ENCODE data around the gene SMC1B.
"Not testable (repeated sequence)": the region's sequence is repeated elsewhere in the genome, so short reads cannot be mapped to it uniquely, and the experiment has no call there.

Gene SMC1B

DNA sequence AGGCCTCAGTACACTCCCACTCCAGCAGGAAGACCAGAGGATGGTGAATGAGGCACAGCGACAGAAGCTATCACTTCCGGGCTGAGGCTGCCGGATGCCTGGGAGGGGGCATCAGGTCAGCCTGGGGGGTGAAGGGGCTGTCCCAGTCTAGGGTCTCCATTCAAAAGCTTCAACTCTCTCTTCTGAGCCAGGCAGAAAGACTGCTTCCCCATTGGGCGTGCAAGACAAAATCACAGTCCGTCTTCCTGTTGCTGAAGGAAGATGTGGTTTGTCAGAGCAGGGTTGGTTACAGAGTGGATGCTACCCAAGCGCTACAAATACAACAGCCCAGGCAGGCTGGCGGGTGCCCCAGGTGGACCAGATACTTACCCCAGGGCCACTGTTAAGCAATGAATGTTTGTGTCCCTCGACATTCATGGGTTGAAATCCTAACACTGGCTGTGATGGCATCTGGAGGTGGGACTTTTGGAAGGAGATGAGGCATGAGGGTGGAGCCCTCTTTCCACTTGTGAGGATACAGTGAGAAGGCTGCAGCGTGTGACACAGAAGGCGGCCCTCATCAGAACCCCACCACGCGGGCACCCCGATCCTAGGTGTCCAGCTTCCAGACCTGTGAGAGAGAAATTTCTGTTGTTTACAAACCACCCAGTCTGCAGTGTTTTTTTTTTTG, 116.6 kb downstream of the SMC1B start:
- DNase-seq: no peak

DNA sequence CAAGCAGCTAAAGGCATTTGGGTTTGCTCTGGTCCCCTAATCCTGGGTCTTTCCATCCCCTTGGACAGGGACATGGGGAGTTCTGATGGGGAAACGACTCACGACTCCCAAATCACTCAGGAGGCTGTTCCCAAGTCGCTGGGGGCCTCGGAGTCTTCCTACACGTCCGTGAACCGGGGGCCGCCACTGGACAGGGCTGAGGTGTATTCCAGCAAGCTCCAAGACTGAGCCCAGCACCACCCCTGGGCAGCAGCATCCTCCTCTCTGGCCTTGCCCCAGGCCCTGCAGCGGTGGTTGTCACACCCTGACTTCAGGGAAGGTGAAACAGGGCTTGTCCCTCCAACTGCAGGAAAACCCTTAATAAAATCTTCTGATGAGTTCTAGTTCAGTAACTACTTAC, 117.9 kb downstream of the SMC1B start:
- no peak for DNase-seq

DNA sequence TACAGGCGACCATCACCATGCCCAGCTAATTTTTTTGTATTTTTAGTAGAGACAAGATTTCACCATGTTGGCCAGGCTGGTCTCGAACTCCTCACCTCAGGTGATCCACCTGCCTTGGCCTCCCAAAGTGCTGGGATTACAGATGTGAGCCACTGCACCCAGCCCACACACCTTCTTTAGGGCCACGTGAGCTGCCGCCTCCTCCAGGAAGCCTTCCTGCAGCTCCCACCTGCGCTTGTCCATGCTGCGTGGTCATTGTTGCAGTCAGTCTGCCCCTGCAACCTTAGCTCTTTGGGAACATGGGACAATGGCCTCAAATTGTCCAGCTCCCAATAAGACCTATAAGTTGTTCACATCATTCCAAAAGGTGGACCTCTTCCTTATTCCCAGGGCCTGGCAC, 118.4 kb downstream of the SMC1B start:
- DNase-seq: not testable (repeated sequence)

All from NCI-H2029 (cell line).